GM21528 (cell line): ENCODE results near the gene MECR.
"Not testable (repeated sequence)": the region's sequence is repeated elsewhere in the genome, so short reads cannot be mapped to it uniquely, and the experiment has no call there.

Experiments used
- ATAC-seq: cut with Tn5 transposase; IDR thresholded peaks from one replicate; pipeline ENCODE4 v1.9.1; 2021; ENCODE audit warnings: mild to moderate bottlenecking, moderate library complexity; ENCODE audit not compliant: unreplicated experiment, low FRiP score

Gene MECR

GRCh38 chr1:29179641-29180184 lies 51.0 kb downstream of the MECR start:
- no peak for ATAC-seq

GRCh38 chr1:29177022-29177705 lies 53.6 kb downstream of the MECR start:
- ATAC-seq, result no peak

GRCh38 chr1:29176576-29176975 lies 54.2 kb downstream of the MECR start:
- no peak for ATAC-seq

GRCh38 chr1:29172415-29172939 lies 58.3 kb downstream of the MECR start:
- no peak for ATAC-seq

GRCh38 chr1:29171521-29171920 lies 59.2 kb downstream of the MECR start:
- no peak for ATAC-seq

- no peak for ATAC-seq
Observed at GRCh38 chr1:29171089-29171488, 59.6 kb downstream of the MECR start.

- ATAC-seq, result no peak
Observed at GRCh38 chr1:29169976-29170375, 60.8 kb downstream of the MECR start.

- ATAC-seq, result no peak
Observed at GRCh38 chr1:29167904-29168303, 62.8 kb downstream of the MECR start.

GRCh38 chr1:29166291-29166878 lies 64.3 kb downstream of the MECR start:
- ATAC-seq, result no peak

GRCh38 chr1:29164588-29164987 lies 66.1 kb downstream of the MECR start:
- no peak for ATAC-seq

- no peak for ATAC-seq
Observed at GRCh38 chr1:29162476-29163138, 68.1 kb downstream of the MECR start.

- ATAC-seq, result no peak
Observed at GRCh38 chr1:29162025-29162424, 68.7 kb downstream of the MECR start.

GRCh38 chr1:29159773-29160172 lies 71.0 kb downstream of the MECR start:
- no peak for ATAC-seq

- no peak for ATAC-seq
Observed at GRCh38 chr1:29157269-29157601, 73.5 kb downstream of the MECR start.

- no peak for ATAC-seq
Observed at GRCh38 chr1:29156543-29157268, 74.0 kb downstream of the MECR start.

- ATAC-seq, result no peak
Observed at GRCh38 chr1:29152046-29152805, 78.5 kb downstream of the MECR start.

GRCh38 chr1:29150346-29150745 lies 80.4 kb downstream of the MECR start:
- not testable (repeated sequence) for ATAC-seq

GRCh38 chr1:29148656-29149491 lies 81.9 kb downstream of the MECR start:
- ATAC-seq, result no peak

- no peak for ATAC-seq
Observed at GRCh38 chr1:29145739-29146437, 84.8 kb downstream of the MECR start.
